GM13976 (cell line): ENCODE data around the gene ERFL.

Experiments used
- DNase-seq: peaks from one replicate; pipeline ENCODE4 v3.0.0; 2012; ENCODE audit warnings: low spot score
- CTCF ChIP-seq: IDR thresholded peaks from 2 replicates; pipeline ENCODE4 v1.5.1; 2012; ENCODE audit warnings: borderline replicate concordance, mild to moderate bottlenecking; ENCODE audit not compliant: insufficient read depth; ENCODE audit errors: extremely low read depth, missing control alignments, control extremely low read depth
- in situ Hi-C: fragments of 300-500 bp; cut with MboI; formaldehyde crosslinking; loops from one replicate; pipeline ENCODE4 v1.12.0; 2022; ENCODE audit warnings: low sequenced_read_pairs, mixed read lengths, inconsistent platforms; ENCODE audit not compliant: unreplicated experiment

The ERFL gene

GRCh38 chr19:41907994-41908615 is 20.1 kb downstream of the ERFL start:
- in situ Hi-C loops, result no loop called here
- DNase-seq, result no peak
- no peak for TF ChIP-seq CTCF

- DNase-seq, result no peak
- no peak for TF ChIP-seq CTCF
- in situ Hi-C loops, result no loop called here
Measured at GRCh38 chr19:41906916-41907680, 21.2 kb downstream of the ERFL start.

- no peak for TF ChIP-seq CTCF
- in situ Hi-C loops, result no loop called here
Measured at GRCh38 chr19:41906271-41906670, 22.0 kb downstream of the ERFL start.

GRCh38 chr19:41905273-41906002 is 22.8 kb downstream of the ERFL start:
- in situ Hi-C loops, result no loop called here
- DNase-seq, result no peak
- no peak for TF ChIP-seq CTCF

More at GRCh38 chr19:41906271-41906670, 22.0 kb downstream of the ERFL start:
- DNase-seq, result no peak

- in situ Hi-C loops, result no loop called here
- TF ChIP-seq CTCF, result no peak
- DNase-seq, result no peak
Measured at GRCh38 chr19:41904118-41904870, 24.0 kb downstream of the ERFL start.
